Posterior cingulate gyrus (tissue), 11 donors: Measurements from ENCODE around the gene SIGLEC12.
"Not testable (repeated sequence)": the region's sequence is repeated elsewhere in the genome, so short reads cannot be mapped to it uniquely, and the experiment has no call there.

Experiments used
- DNase-seq, 10 donors: peaks; one replicate each; pipeline versions ENCODE4 v3.0.0 to v3.0.0-alpha.2; 2020 to 2021; ENCODE audit warnings: mixed read lengths in 3 of 10
- intact Hi-C: fragments of 100-400 bp; cut with DNase I; formaldehyde crosslinking; loops from one replicate; pipeline ENCODE4 v1.15.1; 2023

SIGLEC12 gene

DNA sequence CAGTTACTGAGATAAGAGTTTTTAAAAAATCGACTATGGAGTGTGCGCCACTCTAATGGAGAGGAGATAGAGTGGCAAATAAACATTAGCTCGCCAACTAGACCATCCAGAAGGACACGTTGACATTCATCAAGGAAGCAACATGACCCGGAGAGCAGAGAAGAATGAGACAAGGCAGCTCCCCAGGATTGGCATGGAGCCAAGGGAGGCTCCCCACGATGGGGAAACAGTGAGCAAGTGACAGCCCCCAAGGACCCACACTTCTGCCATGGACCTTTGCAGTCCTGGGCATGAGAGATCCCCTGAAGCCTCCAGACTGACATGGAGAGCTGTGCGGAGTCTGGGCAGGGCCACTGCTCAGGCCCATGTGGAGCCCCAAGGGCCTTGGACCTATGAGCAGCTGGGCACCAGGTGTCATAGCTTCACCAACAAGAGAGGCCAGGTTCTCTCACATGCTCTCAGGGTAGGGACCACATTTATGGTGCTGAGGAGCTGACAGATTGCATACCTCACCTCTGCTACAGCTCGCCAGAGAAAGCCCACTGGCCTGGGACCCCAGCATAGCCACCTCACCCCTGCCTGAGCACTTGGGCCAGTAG lies 23.2 kb upstream of the SIGLEC12 start:
- intact Hi-C loops, result no loop called here
- DNase-seq, result no peak

GRCh38 chr19:51521781-51522180 lies 20.2 kb upstream of the SIGLEC12 start:
- intact Hi-C loops, result no loop called here
- DNase-seq, result no peak

GRCh38 chr19:51521357-51521756 lies 19.8 kb upstream of the SIGLEC12 start:
- intact Hi-C loops, result no loop called here
- DNase-seq, result no peak

GRCh38 chr19:51520728-51521127 lies 19.1 kb upstream of the SIGLEC12 start:
- intact Hi-C loops, result no loop called here
- no peak for DNase-seq

DNA sequence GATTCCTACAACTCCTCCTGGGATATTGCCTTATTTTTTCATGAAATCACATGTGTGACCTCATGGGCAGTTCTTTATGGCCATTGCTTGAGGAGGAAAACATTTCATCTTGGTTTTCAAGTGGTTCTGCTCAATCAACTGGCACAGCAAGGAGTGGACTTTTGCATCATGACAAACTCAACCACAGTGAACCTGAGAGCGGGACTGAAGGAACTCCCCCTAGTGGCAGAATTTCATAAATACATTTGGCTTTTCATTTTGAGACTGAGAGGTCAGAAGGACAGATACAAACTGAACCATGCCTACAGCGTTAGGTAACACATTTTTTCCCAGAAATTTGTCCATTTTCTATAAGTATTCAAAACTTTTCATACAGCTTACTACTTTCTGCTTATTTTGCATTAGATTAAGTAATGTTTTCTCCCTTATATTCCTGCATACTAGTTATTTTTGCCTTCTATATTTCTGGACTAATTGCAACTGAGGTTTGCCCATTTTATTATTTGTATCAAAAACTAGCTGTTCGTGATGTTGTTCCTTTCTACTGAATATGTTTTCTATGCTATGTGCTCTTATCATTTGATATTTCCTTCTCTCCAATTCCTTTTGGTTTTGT lies 13.4 kb upstream of the SIGLEC12 start:
- DNase-seq, result no peak
- intact Hi-C loops, result loop anchor here (1.0 kb wide), 1 partner anchor 42 kb away; no protein-coding TSS in a partner anchor

DNA sequence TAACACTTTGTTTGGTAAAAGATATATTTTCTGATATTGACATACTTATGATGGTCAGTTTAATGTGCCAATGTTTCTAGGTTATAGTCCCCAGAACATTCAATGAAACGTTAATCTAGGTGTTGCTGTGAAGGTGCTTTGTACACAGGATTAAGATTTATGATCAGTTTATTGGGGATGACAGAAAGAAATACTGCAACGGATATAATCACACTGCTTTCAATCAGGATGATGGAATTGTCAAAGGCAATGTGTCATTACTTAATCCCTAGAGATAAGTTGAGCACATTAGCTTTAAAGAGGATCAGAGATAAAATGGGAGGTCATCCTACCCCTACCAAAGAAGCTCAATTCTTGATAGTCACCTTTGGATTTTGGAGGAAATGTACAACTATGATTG lies 12.4 kb upstream of the SIGLEC12 start:
- no peak for DNase-seq
- intact Hi-C loops, result no loop called here

GRCh38 chr19:51511353-51511752 lies 9.8 kb upstream of the SIGLEC12 start:
- DNase-seq, result no peak
- intact Hi-C loops, result no loop called here

DNA sequence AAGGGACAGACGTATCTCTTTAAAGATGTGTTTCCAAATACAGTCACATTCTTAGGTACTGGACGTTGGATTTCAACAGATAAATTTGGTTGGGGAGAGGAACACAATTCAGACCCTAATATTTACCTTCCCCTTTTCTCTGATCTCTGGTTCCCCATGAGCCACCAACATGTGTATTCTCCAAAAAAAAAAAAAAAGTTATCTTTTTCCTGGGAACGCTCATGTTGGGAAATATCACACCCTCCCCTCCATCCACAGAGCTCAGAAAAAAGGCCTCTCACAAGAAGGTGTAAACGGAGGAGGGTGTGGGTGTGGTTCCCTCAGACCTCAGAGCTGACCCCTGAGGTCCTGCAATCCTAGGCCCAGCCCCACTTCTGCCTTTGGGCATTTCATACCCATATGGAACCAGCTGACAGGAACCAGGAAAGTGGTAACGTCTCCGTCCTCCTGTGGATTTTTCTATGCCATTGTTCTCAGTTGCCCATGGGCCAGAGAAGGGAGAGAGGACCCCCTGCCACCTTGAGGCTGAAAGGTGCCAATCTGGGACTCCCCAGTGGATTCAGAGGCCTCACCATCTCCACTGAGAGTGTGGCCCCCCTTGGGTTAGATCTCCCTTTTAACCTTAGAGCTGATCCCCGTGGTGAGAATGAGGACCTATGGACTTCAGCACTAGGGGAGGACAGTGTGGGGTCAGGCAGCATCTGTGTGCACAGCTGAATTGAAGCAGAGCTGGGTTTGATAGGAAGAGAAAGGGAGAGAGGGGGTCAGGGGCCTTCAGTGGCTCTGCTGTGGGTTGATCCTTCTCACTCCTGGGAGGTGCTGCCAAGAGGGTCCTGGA lies 8.4 kb upstream of the SIGLEC12 start:
- DNase-seq, result no peak
- intact Hi-C loops, result no loop called here

- no peak for DNase-seq
- intact Hi-C loops, result no loop called here
These were observed 6.6 kb upstream of the SIGLEC12 start for GRCh38 chr19:51508059-51508733.

- intact Hi-C loops, result no loop called here
These were observed 6.0 kb upstream of the SIGLEC12 start for GRCh38 chr19:51507640-51508058.

DNA sequence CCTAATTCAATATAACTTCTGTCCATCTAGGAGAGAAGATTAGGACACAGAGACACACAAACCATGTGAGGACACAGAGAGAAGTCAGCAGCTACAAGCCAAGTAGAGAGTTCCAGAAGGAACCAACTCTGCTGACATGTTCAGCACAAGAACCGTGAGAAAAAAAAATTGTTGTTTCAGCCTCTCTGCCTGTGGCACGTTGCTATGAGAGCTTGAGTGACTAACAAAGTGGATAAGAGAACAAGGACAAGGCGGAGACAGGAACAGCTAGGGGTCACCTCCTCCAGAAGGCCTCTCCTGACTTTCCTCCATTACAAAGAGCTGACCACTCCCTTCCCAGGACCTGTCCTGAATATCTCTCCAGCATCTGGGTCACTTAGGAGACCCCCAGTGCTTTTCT lies 5.6 kb upstream of the SIGLEC12 start:
- no peak for DNase-seq

More at GRCh38 chr19:51507640-51508058, 6.0 kb upstream of the SIGLEC12 start:
- DNase-seq, result no peak

GRCh38 chr19:51505904-51506303 lies 4.3 kb upstream of the SIGLEC12 start:
- no peak for DNase-seq
- intact Hi-C loops, result no loop called here

More for the DNA sequence above, 5.6 kb upstream of the SIGLEC12 start:
- intact Hi-C loops, result no loop called here

- intact Hi-C loops, result no loop called here
- no peak for DNase-seq
These were observed 2.3 kb upstream of the SIGLEC12 start for GRCh38 chr19:51503896-51504295.

GRCh38 chr19:51503286-51503817 lies 1.8 kb upstream of the SIGLEC12 start:
- intact Hi-C loops, result no loop called here
- no peak for DNase-seq

DNA sequence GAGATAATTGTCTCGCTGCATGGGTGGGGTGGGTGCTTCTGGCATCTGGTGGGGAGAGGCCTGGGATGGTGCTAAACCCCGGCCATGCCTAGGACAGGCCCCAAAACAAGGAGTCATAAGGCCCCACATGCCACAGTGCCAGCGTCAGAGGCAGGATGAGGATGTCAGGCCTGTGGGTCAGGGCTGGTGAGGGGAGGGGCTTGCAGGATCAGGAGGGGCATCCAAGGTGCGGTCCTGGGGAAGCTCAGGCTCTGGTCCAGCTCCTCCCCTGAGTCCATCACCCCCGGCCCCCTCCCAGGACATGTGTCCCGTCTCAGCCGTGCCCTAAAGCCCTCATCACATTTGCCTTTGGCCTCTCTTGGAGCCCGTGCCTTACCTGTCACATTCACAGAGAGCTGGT lies 669 bp downstream of the SIGLEC12 start:
- intact Hi-C loops, result not testable (repeated sequence)
- peak in 1 of 10 donors; percentile 36 for DNase-seq

DNA sequence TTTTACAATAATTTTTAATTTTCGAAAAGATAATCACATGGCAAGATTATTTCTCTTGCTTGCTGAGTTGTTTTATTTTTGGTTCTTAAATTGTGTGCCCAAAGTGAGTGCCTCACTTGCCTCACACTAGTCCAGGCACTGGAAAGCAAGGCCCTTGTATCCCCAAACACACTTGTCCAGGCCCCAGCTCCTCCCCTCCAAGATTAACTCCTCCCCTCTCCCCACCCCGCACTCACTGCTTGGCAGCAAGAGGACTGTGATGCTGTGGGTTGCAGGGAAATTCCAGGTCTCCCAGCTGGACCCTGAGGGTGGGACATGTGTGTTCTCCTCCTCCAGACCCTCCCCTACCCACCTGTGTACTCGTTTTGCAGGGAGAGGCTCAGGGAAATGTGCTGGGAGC lies 3.9 kb downstream of the SIGLEC12 start:
- DNase-seq, result no peak
- intact Hi-C loops, result no loop called here

DNA sequence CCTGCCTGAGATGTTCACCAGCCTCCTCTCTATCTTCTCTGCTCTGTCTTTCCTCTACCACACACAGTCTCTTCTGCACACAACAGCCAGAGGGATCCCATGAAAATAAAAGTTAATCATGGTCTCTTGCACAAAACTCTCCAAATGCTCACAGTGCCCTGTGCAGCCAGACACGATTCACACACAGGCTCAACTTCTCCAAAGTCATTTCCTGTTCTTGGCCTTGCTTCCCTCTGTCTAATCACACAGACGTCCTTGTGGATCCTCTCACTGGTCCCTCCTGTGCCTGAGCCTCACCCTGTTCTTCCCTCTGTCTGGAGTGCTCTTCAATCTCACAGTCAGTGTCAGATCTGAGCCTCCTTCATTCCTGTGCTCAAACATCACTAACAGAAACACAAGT lies 7.8 kb downstream of the SIGLEC12 start:
- DNase-seq, result no peak
- intact Hi-C loops, result no loop called here

GRCh38 chr19:51491586-51491985 lies 10.0 kb downstream of the SIGLEC12 start:
- intact Hi-C loops, result no loop called here
- DNase-seq, result peak in 1 of 10 donors; percentile 34

DNA sequence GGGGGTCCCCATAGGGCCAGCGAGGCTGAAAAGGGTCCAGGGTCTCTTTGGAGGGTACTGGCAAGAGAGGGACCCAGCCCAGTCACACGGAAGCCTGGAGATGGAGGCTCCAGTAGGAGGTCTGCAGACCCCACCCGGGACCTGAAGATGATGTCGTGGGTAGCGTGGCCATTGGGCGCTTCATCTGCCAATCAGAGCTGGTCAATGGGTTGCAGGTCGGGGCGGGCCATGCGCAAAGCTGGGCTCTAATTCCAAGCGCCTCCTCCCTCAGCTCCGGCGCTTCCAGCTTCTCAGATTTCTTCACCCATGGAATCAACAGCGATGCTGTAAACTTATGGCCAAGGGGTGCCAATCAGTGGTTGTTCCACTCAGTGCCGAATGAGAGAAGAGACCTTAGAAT lies 10.9 kb downstream of the SIGLEC12 start:
- DNase-seq, result no peak
- intact Hi-C loops, result no loop called here

GRCh38 chr19:51489113-51489512 lies 12.5 kb downstream of the SIGLEC12 start:
- DNase-seq, result no peak
- intact Hi-C loops, result no loop called here

- intact Hi-C loops, result no loop called here
- no peak for DNase-seq
These were observed 13.1 kb downstream of the SIGLEC12 start for GRCh38 chr19:51488491-51488890.
